Stimulated activated naive CD8-positive, alpha-beta T cell treated with anti-CD3 and anti-CD28 coated beads, Interleukin-15, Interleukin-2, amounts not matched to agents 100 ng/mL and 50 ng/mL, for 24 hours (primary cell): ENCODE data around the gene ULK3.
A peak's percentile ranks its signal among the peaks of the same experiment; 100 is the strongest.

ENCODE experiments used
- H3K27ac Mint-ChIP-seq: one replicate; pipeline ENCODE4 v1.8.0; 2021; ENCODE audit warnings: mild to moderate bottlenecking, mixed read lengths
- H3K27me3 Mint-ChIP-seq: one replicate; pipeline ENCODE4 v1.8.0; 2021; ENCODE audit warnings: mixed read lengths
- H3K36me3 Mint-ChIP-seq: one replicate; pipeline ENCODE4 v1.8.0; 2021; ENCODE audit warnings: low read depth, mixed read lengths
- H3K4me1 Mint-ChIP-seq: one replicate; pipeline ENCODE4 v1.8.0; 2021; ENCODE audit warnings: low read depth, mixed read lengths
- H3K4me3 Mint-ChIP-seq: one replicate; pipeline ENCODE4 v1.8.0; 2021; ENCODE audit warnings: mild to moderate bottlenecking, mixed read lengths
- H3K9me3 Mint-ChIP-seq: one replicate; pipeline ENCODE4 v1.8.0; 2021; ENCODE audit warnings: mixed read lengths

The ULK3 gene

GRCh38 chr15:74873036-74873755, 30.2 kb upstream of the ULK3 start, which contains the start of gene SCAMP2:
TSS of gene SCAMP2 (minus strand) at chr15:74873365. CDS start at chr15:74873255, 110 bp downstream.
- Mint-ChIP-seq H3K27ac (peak within 1 kb of the TSS; percentile 92), H3K4me1 (peaks cover 55% of the 10 kb centered on the region), H3K36me3 (peaks cover 9% of the 10 kb centered on the region), H3K27me3 (no peaks in the 10 kb centered on the region), H3K4me3 (peak within 1 kb of the TSS; percentile 96), H3K9me3 (no peaks in the 10 kb centered on the region)

- Mint-ChIP-seq H3K4me1 (peaks cover 61% of the 10 kb centered on the region), H3K27ac (peak overlapping the region; percentile 92), H3K4me3 (peak overlapping the region; percentile 96), H3K27me3 (no peaks in the 10 kb centered on the region), H3K9me3 (no peaks in the 10 kb centered on the region), H3K36me3 (peaks cover 14% of the 10 kb centered on the region)
Observed at GRCh38 chr15:74872702-74873035, 29.7 kb upstream of the ULK3 start.

GRCh38 chr15:74870436-74871215, 27.7 kb upstream of the ULK3 start:
- Mint-ChIP-seq H3K4me3 (peak overlapping the region; percentile 71), H3K4me1 (peaks cover 81% of the 10 kb centered on the region), H3K9me3 (no peaks in the 10 kb centered on the region), H3K36me3 (peaks cover 27% of the 10 kb centered on the region), H3K27me3 (no peaks in the 10 kb centered on the region), H3K27ac (peak overlapping the region; percentile 82)

GRCh38 chr15:74869726-74870407, 26.9 kb upstream of the ULK3 start:
- Mint-ChIP-seq H3K9me3 (no peaks in the 10 kb centered on the region), H3K27me3 (no peaks in the 10 kb centered on the region), H3K4me1 (peaks cover 87% of the 10 kb centered on the region), H3K27ac (peak overlapping the region; percentile 82), H3K4me3 (peak overlapping the region; percentile 71), H3K36me3 (peaks cover 31% of the 10 kb centered on the region)

- H3K4me3 Mint-ChIP-seq, result peak overlapping the region; percentile 71
- no peaks in the 10 kb centered on the region for H3K9me3 Mint-ChIP-seq
- H3K4me1 Mint-ChIP-seq, result peaks cover 91% of the 10 kb centered on the region
- H3K27me3 Mint-ChIP-seq, result no peaks in the 10 kb centered on the region
- peaks cover 34% of the 10 kb centered on the region for H3K36me3 Mint-ChIP-seq
- peak overlapping the region; percentile 82 for H3K27ac Mint-ChIP-seq
Observed at GRCh38 chr15:74869372-74869725, 26.4 kb upstream of the ULK3 start.

- Mint-ChIP-seq H3K4me3 (peak overlapping the region; percentile 46), H3K9me3 (no peaks in the 10 kb centered on the region), H3K27me3 (no peaks in the 10 kb centered on the region), H3K27ac (peak overlapping the region; percentile 62), H3K4me1 (peaks cover 91% of the 10 kb centered on the region), H3K36me3 (peaks cover 40% of the 10 kb centered on the region)
Observed at GRCh38 chr15:74868059-74868458, 25.1 kb upstream of the ULK3 start.

GRCh38 chr15:74867466-74868038, 24.6 kb upstream of the ULK3 start:
- H3K27me3 Mint-ChIP-seq, result no peaks in the 10 kb centered on the region
- H3K9me3 Mint-ChIP-seq, result no peaks in the 10 kb centered on the region
- H3K4me1 Mint-ChIP-seq, result peaks cover 91% of the 10 kb centered on the region
- H3K36me3 Mint-ChIP-seq, result peaks cover 40% of the 10 kb centered on the region
- H3K27ac Mint-ChIP-seq, result peak overlapping the region; percentile 62
- peak overlapping the region; percentile 46 for H3K4me3 Mint-ChIP-seq

GRCh38 chr15:74866090-74866489, 23.1 kb upstream of the ULK3 start:
- Mint-ChIP-seq H3K4me3 (no peak overlapping the region), H3K9me3 (no peaks in the 10 kb centered on the region), H3K27me3 (no peaks in the 10 kb centered on the region), H3K4me1 (peaks cover 82% of the 10 kb centered on the region), H3K27ac (no peak overlapping the region), H3K36me3 (peaks cover 40% of the 10 kb centered on the region)

- Mint-ChIP-seq H3K36me3 (peaks cover 40% of the 10 kb centered on the region), H3K4me3 (no peak overlapping the region), H3K9me3 (no peaks in the 10 kb centered on the region), H3K27me3 (no peaks in the 10 kb centered on the region), H3K4me1 (peaks cover 74% of the 10 kb centered on the region), H3K27ac (peak overlapping the region; percentile 67)
Observed at GRCh38 chr15:74865316-74865715, 22.4 kb upstream of the ULK3 start.

GRCh38 chr15:74864296-74864695, 21.3 kb upstream of the ULK3 start:
- Mint-ChIP-seq H3K9me3 (no peaks in the 10 kb centered on the region), H3K27me3 (no peaks in the 10 kb centered on the region), H3K4me3 (no peak overlapping the region), H3K36me3 (peaks cover 35% of the 10 kb centered on the region), H3K27ac (no peak overlapping the region), H3K4me1 (peaks cover 70% of the 10 kb centered on the region)

GRCh38 chr15:74863239-74864056, 20.5 kb upstream of the ULK3 start:
- Mint-ChIP-seq H3K27me3 (no peaks in the 10 kb centered on the region), H3K9me3 (no peaks in the 10 kb centered on the region), H3K27ac (peak overlapping the region; percentile 62), H3K36me3 (peaks cover 37% of the 10 kb centered on the region), H3K4me3 (no peak overlapping the region), H3K4me1 (peaks cover 70% of the 10 kb centered on the region)

GRCh38 chr15:74858369-74858740, 15.4 kb upstream of the ULK3 start:
- peaks cover 6% of the 10 kb centered on the region for H3K36me3 Mint-ChIP-seq
- H3K4me1 Mint-ChIP-seq, result peaks cover 46% of the 10 kb centered on the region
- H3K27ac Mint-ChIP-seq, result peak overlapping the region; percentile 71
- no peaks in the 10 kb centered on the region for H3K9me3 Mint-ChIP-seq
- H3K4me3 Mint-ChIP-seq, result no peak overlapping the region
- no peaks in the 10 kb centered on the region for H3K27me3 Mint-ChIP-seq

- peaks cover 44% of the 10 kb centered on the region for H3K4me1 Mint-ChIP-seq
Observed at GRCh38 chr15:74857671-74858368, 14.9 kb upstream of the ULK3 start.

More at GRCh38 chr15:74857671-74858368, 14.9 kb upstream of the ULK3 start:
- peak overlapping the region; percentile 71 for H3K27ac Mint-ChIP-seq
- peaks cover 11% of the 10 kb centered on the region for H3K36me3 Mint-ChIP-seq
- no peaks in the 10 kb centered on the region for H3K27me3 Mint-ChIP-seq
- no peak overlapping the region for H3K4me3 Mint-ChIP-seq
- H3K9me3 Mint-ChIP-seq, result no peaks in the 10 kb centered on the region
